ENCODE measurements around the gene AP1S2. TPM values are rescaled to one million over a fixed set of nuclear protein-coding genes. Genes with fewer than 3 reads are reported as not detected.
A peak's percentile ranks its signal among the peaks of the same experiment; 100 is the strongest.

AP1S2 gene
- total RNA-seq, 6 experiments from 2014 or later: 4.0 to 12.3 (median 9.6) TPM

- no peak overlapping the region for H3K27ac ChIP-seq
- TF ChIP-seq POLR2A (IDR thresholded peaks at IDR 0.05): no peak
- TF ChIP-seq CTCF (IDR thresholded peaks at IDR 0.05): no peak
- H3K4me1 ChIP-seq: peaks cover 0 to 2% (median 0%) of the 10 kb centered on the region in 4 donors
- WGBS (ENCODE audit: insufficient coverage, low coverage, low lambda C conversion rate, missing lambda C conversion rate): 97% methylated on average over 4 of the region's 4 CpGs
- intact Hi-C loops (cut with DNase I): no loop called here
- H3K27me3 ChIP-seq: no peaks in the 10 kb centered on the region
- no peak for ATAC-seq
- no peaks in the 10 kb centered on the region for H3K9me3 ChIP-seq
- DNase-seq: no peak
- H3K4me3 ChIP-seq: no peak overlapping the region
- peaks cover 0 to 63% (median 7%) of the 10 kb centered on the region in 4 donors for H3K36me3 ChIP-seq
Observed at GRCh38 chrX:15808254-15808653, 46.4 kb downstream of the AP1S2 start.

GRCh38 chrX:15804563-15804962 is 50.0 kb downstream of the AP1S2 start:
- intact Hi-C loops (cut with DNase I): no loop called here
- DNase-seq: no peak
- no peak overlapping the region for H3K27ac ChIP-seq
- peaks cover 0 to 45% (median 8%) of the 10 kb centered on the region in 4 donors for H3K36me3 ChIP-seq
- H3K27me3 ChIP-seq: no peaks in the 10 kb centered on the region
- no peak for TF ChIP-seq CTCF (IDR thresholded peaks at IDR 0.05)
- TF ChIP-seq POLR2A (IDR thresholded peaks at IDR 0.05): no peak
- no peaks in the 10 kb centered on the region for H3K4me1 ChIP-seq
- H3K4me3 ChIP-seq: no peak overlapping the region
- no peaks in the 10 kb centered on the region for H3K9me3 ChIP-seq
- peak in 3 of 4 donors; percentile 20 to 63 (median 43) for ATAC-seq

- Histone ChIP-seq H3K27ac (no peak overlapping the region), H3K27me3 (no peaks in the 10 kb centered on the region), H3K36me3 (peaks cover 0 to 22% (median 4%) of the 10 kb centered on the region in 4 donors), H3K9me3 (no peaks in the 10 kb centered on the region), H3K4me1 (no peaks in the 10 kb centered on the region), H3K4me3 (no peak overlapping the region)
- DNase-seq (no peak), ATAC-seq (no peak)
- intact Hi-C loops (cut with DNase I): no loop called here
- 100% methylated on average over 3 of the region's 4 CpGs for WGBS (ENCODE audit: insufficient coverage, low coverage, low lambda C conversion rate, missing lambda C conversion rate)
- TF ChIP-seq POLR2A (IDR thresholded peaks at IDR 0.05) (no peak), CTCF (IDR thresholded peaks at IDR 0.05) (no peak)
Observed at GRCh38 chrX:15797707-15798106, 56.9 kb downstream of the AP1S2 start.

GRCh38 chrX:15790769-15791290 is 63.8 kb downstream of the AP1S2 start:
- peaks cover 0 to 4% (median 0%) of the 10 kb centered on the region in 4 donors for H3K36me3 ChIP-seq
- no peaks in the 10 kb centered on the region for H3K27me3 ChIP-seq
- TF ChIP-seq POLR2A (IDR thresholded peaks at IDR 0.05) (no peak), CTCF (IDR thresholded peaks at IDR 0.05) (no peak)
- intact Hi-C loops (cut with DNase I): no loop called here
- H3K4me1 ChIP-seq: peaks cover 0 to 5% (median 2%) of the 10 kb centered on the region in 4 donors
- 1% methylated on average over 15 of the region's 15 CpGs for WGBS (ENCODE audit: insufficient coverage, low coverage, low lambda C conversion rate, missing lambda C conversion rate)
- DNase-seq: no peak
- H3K27ac ChIP-seq: peak overlapping the region; percentile 52 to 69 (median 61)
- H3K4me3 ChIP-seq: peak overlapping the region; percentile 53 to 97 (median 82)
- peak in 3 of 4 donors; percentile 42 to 43 (median 43) for ATAC-seq
- no peaks in the 10 kb centered on the region for H3K9me3 ChIP-seq
